Suprapubic skin (tissue), 4 donors: ENCODE measurements around the gene LPAR3. TPM values are rescaled to one million over a fixed set of nuclear protein-coding genes. Genes with fewer than 3 reads are reported as not detected.

Source experiments
- DNase-seq, 2 donors: peaks; one replicate each; pipeline ENCODE4 v3.0.0-alpha.2; 2019; ENCODE audit warnings: low spot score in 2 of 2
- H3K27ac ChIP-seq: fragments of 200-600 bp; sonication (generic); one replicate; pipeline ENCODE4 v1.5.1; 2019
- H3K27me3 ChIP-seq: fragments of 200-600 bp; sonication (generic); one replicate; pipeline ENCODE4 v1.5.1; 2019
- H3K36me3 ChIP-seq: fragments of 200-600 bp; sonication (generic); one replicate; pipeline ENCODE4 v1.5.1; 2019
- H3K4me1 ChIP-seq: fragments of 200-600 bp; sonication (generic); one replicate; pipeline ENCODE4 v1.5.1; 2019
- H3K4me3 ChIP-seq: fragments of 200-600 bp; sonication (generic); one replicate; pipeline ENCODE4 v1.5.1; 2019; ENCODE audit warnings: mild to moderate bottlenecking
- H3K9me3 ChIP-seq: fragments of 200-600 bp; sonication (generic); one replicate; pipeline ENCODE4 v1.5.1; 2019
- CTCF ChIP-seq, 2 donors: fragments of 200-600 bp in 1 of 2; fragments of 450-650 bp in 1 of 2; sonication (generic) in 1 of 2; IDR thresholded peaks; one replicate each; pipeline ENCODE4 v1.5.1; 2016 to 2019; ENCODE audit warnings: antibody characterized with exemption in 2 of 2, mild to moderate bottlenecking in 1 of 2, moderate library complexity in 1 of 2
- EP300 ChIP-seq: sonication (generic); formaldehyde crosslinking; IDR thresholded peaks from one replicate; pipeline ENCODE4 v1.6.1; 2017; ENCODE audit warnings: antibody characterized with exemption
- POLR2A ChIP-seq, 2 donors: fragments of 450-650 bp; IDR thresholded peaks; one replicate each; pipeline ENCODE4 v1.6.1; 2017; ENCODE audit warnings: antibody characterized with exemption in 2 of 2, mild to moderate bottlenecking in 2 of 2, moderate library complexity in 2 of 2
- POLR2AphosphoS5 ChIP-seq, 3 donors: sonication (generic); formaldehyde crosslinking; IDR thresholded peaks; one replicate each; pipeline ENCODE4 v1.6.1; 2017; ENCODE audit warnings: antibody characterized with exemption in 3 of 3
- WGBS: methylation state at CpG from one replicate; pipeline ENCODE4 v1.1.5; 2018; 5-methylcytosine and 5-hydroxymethylcytosine counted together
- total RNA-seq, 4 donors: library from RNA; depleted of rRNA; stranded (reverse); fragments of >200 nt; gene quantifications; one replicate each; pipeline ENCODE4 v1.1.0, GENCODE V29; 2016

The LPAR3 gene
- total RNA-seq, 4 donors from 2014 or later: 13.9 to 25.1 (median 17.7) TPM

- no peak for TF ChIP-seq CTCF (IDR thresholded peaks at IDR 0.05)
- no peak for TF ChIP-seq EP300
- no peak for TF ChIP-seq POLR2AphosphoS5 (IDR thresholded peaks at IDR 0.05)
- no peak for TF ChIP-seq POLR2A (IDR thresholded peaks at IDR 0.05)
- DNase-seq: no peak
- H3K27me3 ChIP-seq: no peaks in the 10 kb centered on the region
- H3K4me3 ChIP-seq: no peak overlapping the region
- peaks cover 14% of the 10 kb centered on the region for H3K4me1 ChIP-seq
- H3K9me3 ChIP-seq: no peaks in the 10 kb centered on the region
- H3K27ac ChIP-seq: no peak overlapping the region
- WGBS: 69% methylated on average over 10 of the region's 10 CpGs
- no peaks in the 10 kb centered on the region for H3K36me3 ChIP-seq
Observed at GRCh38 chr1:84855691-84856630, 37.0 kb downstream of the LPAR3 start.

- H3K36me3 ChIP-seq: no peaks in the 10 kb centered on the region
- DNase-seq: no peak
- H3K4me1 ChIP-seq: peaks cover 14% of the 10 kb centered on the region
- no peaks in the 10 kb centered on the region for H3K27me3 ChIP-seq
- no peaks in the 10 kb centered on the region for H3K9me3 ChIP-seq
- TF ChIP-seq EP300: no peak
- H3K4me3 ChIP-seq: no peak overlapping the region
- 85% methylated on average over 3 of the region's 3 CpGs for WGBS
- H3K27ac ChIP-seq: no peak overlapping the region
Observed at GRCh38 chr1:84855168-84855567, 37.8 kb downstream of the LPAR3 start.

GRCh38 chr1:84853741-84854721 is 39.0 kb downstream of the LPAR3 start:
- Histone ChIP-seq H3K27ac (no peak overlapping the region), H3K4me1 (peaks cover 14% of the 10 kb centered on the region), H3K36me3 (no peaks in the 10 kb centered on the region), H3K9me3 (no peaks in the 10 kb centered on the region), H3K4me3 (no peak overlapping the region), H3K27me3 (no peaks in the 10 kb centered on the region)
- 70% methylated on average over 2 of the region's 2 CpGs for WGBS
- no peak for DNase-seq
- TF ChIP-seq POLR2A (IDR thresholded peaks at IDR 0.05) (no peak), POLR2AphosphoS5 (IDR thresholded peaks at IDR 0.05) (no peak), CTCF (IDR thresholded peaks at IDR 0.05) (no peak), EP300 (no peak)

GRCh38 chr1:84851839-84852238 is 41.2 kb downstream of the LPAR3 start:
- H3K9me3 ChIP-seq: no peaks in the 10 kb centered on the region
- H3K36me3 ChIP-seq: no peaks in the 10 kb centered on the region
- 80% methylated on average over 8 of the region's 8 CpGs for WGBS
- peaks cover 23% of the 10 kb centered on the region for H3K4me1 ChIP-seq
- H3K27ac ChIP-seq: no peak overlapping the region
- DNase-seq: no peak
- H3K27me3 ChIP-seq: no peaks in the 10 kb centered on the region
- TF ChIP-seq CTCF (IDR thresholded peaks at IDR 0.05) (no peak), EP300 (no peak), POLR2A (IDR thresholded peaks at IDR 0.05) (no peak), POLR2AphosphoS5 (IDR thresholded peaks at IDR 0.05) (no peak)
- H3K4me3 ChIP-seq: no peak overlapping the region

- 88% methylated on average over 7 of the region's 7 CpGs for WGBS
- Histone ChIP-seq H3K27me3 (no peaks in the 10 kb centered on the region), H3K36me3 (no peaks in the 10 kb centered on the region), H3K27ac (no peak overlapping the region), H3K4me3 (no peak overlapping the region), H3K4me1 (peaks cover 18% of the 10 kb centered on the region), H3K9me3 (no peaks in the 10 kb centered on the region)
- TF ChIP-seq EP300 (no peak), CTCF (IDR thresholded peaks at IDR 0.05) (no peak), POLR2AphosphoS5 (IDR thresholded peaks at IDR 0.05) (no peak), POLR2A (IDR thresholded peaks at IDR 0.05) (no peak)
- DNase-seq: no peak
Observed at GRCh38 chr1:84849357-84849975, 43.5 kb downstream of the LPAR3 start.
